Brain microvascular endothelial cell (primary cell): Measurements from ENCODE around the gene ACAN.

Experiments
- DNase-seq: peaks from one replicate; pipeline ENCODE4 v3.0.0-alpha.2; 2020
- H3K27ac ChIP-seq: fragments of 250-450 bp; sonication (Bioruptor Pico); 2 replicates; pipeline ENCODE4 v1.5.1; 2020; ENCODE audit warnings: mild to moderate bottlenecking, moderate library complexity
- H3K27me3 ChIP-seq: fragments of 250-450 bp; sonication (Bioruptor Pico); replicated peaks from 2 replicates; pipeline ENCODE4 v1.5.1; 2020; ENCODE audit warnings: mild to moderate bottlenecking
- H3K36me3 ChIP-seq: fragments of 250-450 bp; sonication (Bioruptor Pico); replicated peaks from 2 replicates; pipeline ENCODE4 v1.5.1; 2020; ENCODE audit warnings: mild to moderate bottlenecking
- H3K4me3 ChIP-seq: 2 replicates; pipeline ENCODE4 v1.5.1; 2011; ENCODE audit warnings: low read depth, mild to moderate bottlenecking, control low read depth, low read length, moderate library complexity
- in situ Hi-C: cut with HindIII; loops from 2 replicates; pipeline ENCODE4 v1.10.0; 2017; ENCODE audit warnings: low sequenced_read_pairs, low pct_ligation_motif_present
- TF ChIP-seq, protein P1 (sequence below): IDR thresholded peaks from 2 replicates; pipeline ENCODE4 v1.5.1; 2011; ENCODE audit warnings: low read depth, mild to moderate bottlenecking, moderate library complexity, low read length, control low read depth, inconsistent platforms; ENCODE audit errors: missing control alignments

Gene ACAN

DNA sequence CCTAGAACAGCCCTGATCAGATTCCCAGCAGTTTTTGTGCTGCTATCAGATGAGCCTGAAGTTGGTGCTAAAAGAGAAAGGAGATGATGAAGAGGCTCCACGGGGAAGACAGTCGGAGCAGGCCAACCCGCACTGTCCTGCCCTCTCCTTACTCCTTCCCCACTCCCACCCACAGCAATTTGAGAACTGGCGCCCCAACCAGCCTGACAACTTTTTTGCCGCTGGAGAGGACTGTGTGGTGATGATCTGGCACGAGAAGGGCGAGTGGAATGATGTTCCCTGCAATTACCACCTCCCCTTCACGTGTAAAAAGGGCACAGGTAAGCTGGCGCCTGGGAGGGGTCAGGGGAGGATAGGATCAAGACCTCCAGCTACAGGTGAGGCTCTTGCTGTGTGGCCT, 69.5 kb downstream of the ACAN start:
- Histone ChIP-seq H3K27ac (no peak overlapping the region), H3K36me3 (no peaks in the 10 kb centered on the region), H3K4me3 (no peak overlapping the region), H3K27me3 (peaks cover 19% of the 10 kb centered on the region)
- TF ChIP-seq, protein P1, sequence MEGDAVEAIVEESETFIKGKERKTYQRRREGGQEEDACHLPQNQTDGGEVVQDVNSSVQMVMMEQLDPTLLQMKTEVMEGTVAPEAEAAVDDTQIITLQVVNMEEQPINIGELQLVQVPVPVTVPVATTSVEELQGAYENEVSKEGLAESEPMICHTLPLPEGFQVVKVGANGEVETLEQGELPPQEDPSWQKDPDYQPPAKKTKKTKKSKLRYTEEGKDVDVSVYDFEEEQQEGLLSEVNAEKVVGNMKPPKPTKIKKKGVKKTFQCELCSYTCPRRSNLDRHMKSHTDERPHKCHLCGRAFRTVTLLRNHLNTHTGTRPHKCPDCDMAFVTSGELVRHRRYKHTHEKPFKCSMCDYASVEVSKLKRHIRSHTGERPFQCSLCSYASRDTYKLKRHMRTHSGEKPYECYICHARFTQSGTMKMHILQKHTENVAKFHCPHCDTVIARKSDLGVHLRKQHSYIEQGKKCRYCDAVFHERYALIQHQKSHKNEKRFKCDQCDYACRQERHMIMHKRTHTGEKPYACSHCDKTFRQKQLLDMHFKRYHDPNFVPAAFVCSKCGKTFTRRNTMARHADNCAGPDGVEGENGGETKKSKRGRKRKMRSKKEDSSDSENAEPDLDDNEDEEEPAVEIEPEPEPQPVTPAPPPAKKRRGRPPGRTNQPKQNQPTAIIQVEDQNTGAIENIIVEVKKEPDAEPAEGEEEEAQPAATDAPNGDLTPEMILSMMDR, result no peak
- DNase-seq, result no peak
- in situ Hi-C loops, result no loop called here

DNA sequence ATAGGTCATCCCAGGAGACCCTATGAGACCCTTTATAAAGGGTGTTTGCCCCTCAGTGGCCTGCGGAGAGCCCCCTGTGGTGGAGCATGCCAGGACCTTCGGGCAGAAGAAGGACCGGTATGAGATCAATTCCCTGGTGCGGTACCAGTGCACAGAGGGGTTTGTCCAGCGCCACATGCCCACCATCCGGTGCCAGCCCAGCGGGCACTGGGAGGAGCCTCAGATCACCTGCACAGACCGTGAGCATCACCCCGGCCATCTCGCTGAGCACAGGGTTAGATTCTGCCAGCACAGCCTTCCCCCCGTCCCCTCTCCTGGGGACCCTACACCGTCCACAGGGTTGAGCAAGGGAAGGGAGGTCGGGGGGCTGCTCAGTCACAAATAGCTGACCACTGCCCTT, 70.5 kb downstream of the ACAN start:
- H3K27me3 ChIP-seq, result peaks cover 16% of the 10 kb centered on the region
- in situ Hi-C loops, result no loop called here

DNA sequence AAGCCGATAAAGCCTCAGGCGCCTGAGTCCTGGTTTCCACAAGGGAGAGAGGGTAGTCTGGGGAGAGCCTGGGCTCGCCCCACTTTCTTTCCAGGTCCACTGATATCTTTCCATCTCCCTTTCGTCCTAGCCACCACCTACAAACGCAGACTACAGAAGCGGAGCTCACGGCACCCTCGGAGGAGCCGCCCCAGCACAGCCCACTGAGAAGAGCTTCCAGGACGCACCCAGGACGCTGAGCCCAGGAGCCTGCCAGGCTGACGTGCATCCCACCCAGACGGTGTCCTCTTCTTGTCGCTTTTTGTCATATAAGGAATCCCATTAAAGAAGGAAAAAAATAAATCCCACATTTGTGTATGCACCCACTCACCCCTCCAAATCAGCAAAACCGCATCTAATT, 71.0 kb downstream of the ACAN start:
- no peak overlapping the region for H3K27ac ChIP-seq
- H3K36me3 ChIP-seq, result no peaks in the 10 kb centered on the region
- no peak for DNase-seq
- H3K27me3 ChIP-seq, result peaks cover 15% of the 10 kb centered on the region
- in situ Hi-C loops, result no loop called here
- H3K4me3 ChIP-seq, result no peak overlapping the region
- TF ChIP-seq, protein P1, result no peak

More for the DNA sequence above, 70.5 kb downstream of the ACAN start:
- no peak overlapping the region for H3K4me3 ChIP-seq
- TF ChIP-seq, protein P1, result no peak
- no peaks in the 10 kb centered on the region for H3K36me3 ChIP-seq
- H3K27ac ChIP-seq, result no peak overlapping the region
- DNase-seq, result no peak

DNA sequence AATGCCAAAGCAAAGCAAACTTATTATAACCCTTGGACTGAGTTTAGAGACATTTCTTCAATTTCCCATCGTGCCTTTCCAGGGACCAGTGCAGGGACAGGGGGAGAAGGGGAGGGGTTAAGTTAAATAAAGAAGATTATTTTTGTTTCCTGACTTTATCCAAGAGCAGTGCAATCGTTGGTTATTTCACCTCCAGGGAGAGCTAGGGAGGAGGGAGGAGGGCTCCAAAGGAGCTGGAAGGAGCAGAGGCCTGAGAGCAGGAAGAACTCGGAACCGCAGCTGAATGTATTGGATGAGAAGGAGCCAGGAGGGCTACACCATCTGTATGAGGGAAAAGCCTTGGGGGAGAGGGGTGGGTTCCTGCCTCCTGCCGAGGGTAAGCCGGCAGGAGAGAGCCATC, 71.4 kb downstream of the ACAN start:
- no peak for DNase-seq
- Histone ChIP-seq H3K27ac (no peak overlapping the region), H3K4me3 (no peak overlapping the region), H3K36me3 (no peaks in the 10 kb centered on the region), H3K27me3 (peaks cover 15% of the 10 kb centered on the region)
- TF ChIP-seq, protein P1, result no peak
- in situ Hi-C loops, result no loop called here

DNA sequence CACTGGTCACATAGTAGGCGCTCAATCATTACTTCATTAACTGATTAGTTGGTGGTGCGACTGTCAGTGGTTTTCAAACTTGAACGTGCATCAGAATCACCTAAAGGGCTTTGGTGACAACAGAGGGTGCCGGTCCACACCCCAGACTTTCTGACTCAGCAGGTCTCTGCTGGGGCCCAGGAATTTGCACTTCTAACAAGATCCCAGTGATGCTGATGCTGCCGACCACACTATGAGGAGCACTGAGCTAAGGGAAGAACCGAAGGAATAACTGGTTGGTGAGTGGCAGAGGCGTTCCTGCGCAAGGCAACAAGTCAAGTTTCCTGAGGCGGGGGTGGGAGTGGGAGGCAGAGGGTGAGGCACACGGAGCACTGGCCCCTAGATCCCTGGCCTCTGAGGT, 73.3 kb downstream of the ACAN start:
- H3K27ac ChIP-seq, result no peak overlapping the region
- in situ Hi-C loops, result no loop called here
- no peak for DNase-seq
- TF ChIP-seq, protein P1, result no peak
- peaks cover 14% of the 10 kb centered on the region for H3K27me3 ChIP-seq
- H3K4me3 ChIP-seq, result no peak overlapping the region
- H3K36me3 ChIP-seq, result no peaks in the 10 kb centered on the region

DNA sequence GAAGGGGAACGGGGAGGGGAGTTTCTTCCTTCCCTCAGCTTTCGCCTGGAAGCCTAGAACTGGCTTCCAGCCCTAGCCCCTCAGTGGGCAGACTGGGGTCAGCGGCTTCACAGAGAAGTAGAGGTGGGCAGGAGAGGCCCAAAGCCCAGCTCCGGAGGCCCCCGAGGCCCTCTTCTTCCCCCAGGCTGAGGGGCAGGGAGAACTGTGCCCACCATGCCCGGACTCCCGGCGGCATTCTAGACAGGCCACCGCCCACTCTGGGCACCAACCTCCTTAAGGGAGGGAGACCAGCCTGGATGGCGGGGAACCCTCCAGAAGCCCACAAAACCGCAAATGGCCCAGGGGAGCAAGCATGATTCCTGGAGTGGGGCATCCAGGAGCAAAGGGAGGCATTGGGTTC, 74.2 kb downstream of the ACAN start:
- H3K27me3 ChIP-seq, result peaks cover 11% of the 10 kb centered on the region
- no peak for DNase-seq
- in situ Hi-C loops, result no loop called here
- H3K36me3 ChIP-seq, result no peaks in the 10 kb centered on the region
- no peak overlapping the region for H3K27ac ChIP-seq
- no peak overlapping the region for H3K4me3 ChIP-seq
- TF ChIP-seq, protein P1, result no peak
